Type B pancreatic cell (in vitro differentiated cells): ENCODE results near the gene LRFN4. TPM values are rescaled to one million over a fixed set of nuclear protein-coding genes. Genes with fewer than 3 reads are reported as not detected.
"Not testable (repeated sequence)": the region's sequence is repeated elsewhere in the genome, so short reads cannot be mapped to it uniquely, and the experiment has no call there.

Source experiments
- DNase-seq: peaks from one replicate; pipeline ENCODE4 v3.0.0; 2021; ENCODE audit warnings: mixed read lengths; ENCODE audit not compliant: unreplicated experiment; ENCODE audit errors: extremely low spot score
- H3K27ac Mint-ChIP-seq: 2 replicates; pipeline ENCODE4 v1.8.0; 2021; ENCODE audit warnings: mild to moderate bottlenecking, mixed read lengths
- H3K27me3 Mint-ChIP-seq: 2 replicates; pipeline ENCODE4 v1.8.0; 2021; ENCODE audit warnings: mixed read lengths
- H3K36me3 Mint-ChIP-seq: 2 replicates; pipeline ENCODE4 v1.8.0; 2021; ENCODE audit warnings: mixed read lengths
- H3K4me1 Mint-ChIP-seq: one replicate; pipeline ENCODE4 v1.8.0; 2021; ENCODE audit warnings: mixed read lengths; ENCODE audit not compliant: unreplicated experiment
- H3K4me3 Mint-ChIP-seq: 2 replicates; pipeline ENCODE4 v1.8.0; 2021; ENCODE audit warnings: mild to moderate bottlenecking, mixed read lengths
- H3K9me3 Mint-ChIP-seq: 2 replicates; pipeline ENCODE4 v1.8.0; 2021; ENCODE audit warnings: mixed read lengths
- CTCF ChIP-seq: fragments of 200-600 bp; sonication (generic); conservative IDR thresholded peaks from 2 replicates; pipeline ENCODE4 v1.5.0; 2021; ENCODE audit warnings: antibody characterized with exemption, mild to moderate bottlenecking
- total RNA-seq: library from RNA; stranded (reverse); gene quantifications from 2 replicates; pipeline ENCODE4 v1.2.1, GENCODE V29; 2021; ENCODE audit warnings: low replicate concordance

Gene LRFN4
- total RNA-seq, 1 donor from 2014 or later, result 28.5 TPM

- no peak overlapping the region for H3K4me3 Mint-ChIP-seq
- no peak overlapping the region for H3K27ac Mint-ChIP-seq
- H3K27me3 Mint-ChIP-seq, result no peaks in the 10 kb centered on the region
- H3K4me1 Mint-ChIP-seq, result no peaks in the 10 kb centered on the region
- DNase-seq, result no peak
- TF ChIP-seq CTCF, result no peak
- no peaks in the 10 kb centered on the region for H3K36me3 Mint-ChIP-seq
- no peaks in the 10 kb centered on the region for H3K9me3 Mint-ChIP-seq
These were observed 38.5 kb upstream of the LRFN4 start for GRCh38 chr11:66818231-66818955.

- TF ChIP-seq CTCF, result no peak
- H3K36me3 Mint-ChIP-seq, result no peaks in the 10 kb centered on the region
- H3K27ac Mint-ChIP-seq, result no peak overlapping the region
- no peak for DNase-seq
- H3K9me3 Mint-ChIP-seq, result no peaks in the 10 kb centered on the region
- H3K4me1 Mint-ChIP-seq, result no peaks in the 10 kb centered on the region
- no peak overlapping the region for H3K4me3 Mint-ChIP-seq
- H3K27me3 Mint-ChIP-seq, result no peaks in the 10 kb centered on the region
These were observed 36.5 kb upstream of the LRFN4 start for GRCh38 chr11:66820381-66820780.

GRCh38 chr11:66820901-66821300 is 36.0 kb upstream of the LRFN4 start:
- H3K4me3 Mint-ChIP-seq, result no peak overlapping the region
- no peaks in the 10 kb centered on the region for H3K36me3 Mint-ChIP-seq
- H3K9me3 Mint-ChIP-seq, result no peaks in the 10 kb centered on the region
- TF ChIP-seq CTCF, result no peak
- H3K4me1 Mint-ChIP-seq, result no peaks in the 10 kb centered on the region
- H3K27ac Mint-ChIP-seq, result no peak overlapping the region
- H3K27me3 Mint-ChIP-seq, result no peaks in the 10 kb centered on the region
- DNase-seq, result no peak

- H3K4me1 Mint-ChIP-seq, result no peaks in the 10 kb centered on the region
- no peak for TF ChIP-seq CTCF
These were observed 33.2 kb upstream of the LRFN4 start for GRCh38 chr11:66823700-66824099.

GRCh38 chr11:66824573-66824972 is 32.3 kb upstream of the LRFN4 start:
- H3K9me3 Mint-ChIP-seq, H3K36me3 Mint-ChIP-seq, H3K27ac Mint-ChIP-seq, H3K4me1 Mint-ChIP-seq, DNase-seq, H3K4me3 Mint-ChIP-seq, H3K27me3 Mint-ChIP-seq: not testable (repeated sequence)

More at GRCh38 chr11:66823700-66824099, 33.2 kb upstream of the LRFN4 start:
- Mint-ChIP-seq H3K27ac (no peak overlapping the region), H3K36me3 (no peaks in the 10 kb centered on the region), H3K9me3 (no peaks in the 10 kb centered on the region), H3K4me3 (no peak overlapping the region), H3K27me3 (no peaks in the 10 kb centered on the region)
- no peak for DNase-seq

- no peaks in the 10 kb centered on the region for H3K36me3 Mint-ChIP-seq
- H3K4me3 Mint-ChIP-seq, result no peak overlapping the region
- TF ChIP-seq CTCF, result no peak
- DNase-seq, result no peak
- no peaks in the 10 kb centered on the region for H3K27me3 Mint-ChIP-seq
- no peaks in the 10 kb centered on the region for H3K9me3 Mint-ChIP-seq
- peak overlapping the region; percentile 35 for H3K27ac Mint-ChIP-seq
- peaks cover 5% of the 10 kb centered on the region for H3K4me1 Mint-ChIP-seq
These were observed 22.4 kb upstream of the LRFN4 start for GRCh38 chr11:66834539-66834845.
